Measurements from ENCODE around the gene KCNH1. TPM values are rescaled to one million over a fixed set of nuclear protein-coding genes. Genes with fewer than 3 reads are reported as not detected.

KCNH1 gene
- total and polyA plus RNA-seq, 10 of the 15 experiments (the other 5 are each of a cell fraction or from before 2014, with no cell fraction given) = 0.02 to 0.04 (median 0.04) TPM; not detected in 7

GRCh38 chr1:211133836-211134669, at the start of gene KCNH1 (continued):
- TF ChIP-seq PRDM15 (CRISPR knock-in tag; IDR thresholded peaks at IDR 0.05) = no peak
- peak; percentile 95 for TF ChIP-seq SMARCA5 (IDR thresholded peaks at IDR 0.05)
- no peak for TF ChIP-seq MTA3 (IDR thresholded peaks at IDR 0.05; ENCODE audit: borderline replicate concordance, low read length)
- TF ChIP-seq SREBF2 (IDR thresholded peaks at IDR 0.05; ENCODE audit: low read length) = no peak
- TF ChIP-seq ASH2L (IDR thresholded peaks at IDR 0.05; ENCODE audit: borderline replicate concordance, low read depth) = no peak
- no peak for TF ChIP-seq CBFB (IDR thresholded peaks at IDR 0.05; ENCODE audit: low read depth)
- no peak for TF ChIP-seq CHD2 (IDR thresholded peaks at IDR 0.05; ENCODE audit: borderline replicate concordance, low read depth, low read length)
- TF ChIP-seq YBX1 (IDR thresholded peaks at IDR 0.05) = no peak
- no peak for TF ChIP-seq EP300 (IDR thresholded peaks at IDR 0.05; ENCODE audit: borderline replicate concordance in 1 of 2, control insufficient read depth in 1 of 2, low read depth in 2 of 2, low read length in 2 of 2)
- TF ChIP-seq MAX (IDR thresholded peaks at IDR 0.05; ENCODE audit: low read depth, low read length) = no peak
- TF ChIP-seq PML (IDR thresholded peaks at IDR 0.05; ENCODE audit: low read length) = no peak
- no peak for TF ChIP-seq ATF7 (IDR thresholded peaks at IDR 0.05; ENCODE audit: low read depth)
- TF ChIP-seq BCL11A (IDR thresholded peaks at IDR 0.05; ENCODE audit: low read depth, low read length) = no peak
- no peak for TF ChIP-seq ZBTB4 (CRISPR knock-in tag; IDR thresholded peaks at IDR 0.05)
- TF ChIP-seq LARP7 (IDR thresholded peaks at IDR 0.05) = peak; percentile 91
- TF ChIP-seq JUNB (IDR thresholded peaks at IDR 0.05) = no peak
- no peak for TF ChIP-seq ZNF274 (IDR thresholded peaks at IDR 0.05; ENCODE audit: insufficient read depth, insufficient read length)
- TF ChIP-seq SREBF1 (IDR thresholded peaks at IDR 0.05; ENCODE audit: low read length) = no peak
- TF ChIP-seq POLR2AphosphoS5 (IDR thresholded peaks at IDR 0.05; ENCODE audit: low read length) = no peak
- no peak for TF ChIP-seq FOXM1 (IDR thresholded peaks at IDR 0.05; ENCODE audit: low read depth, low read length)
- TF ChIP-seq RFX5 (IDR thresholded peaks at IDR 0.05; ENCODE audit: low read depth, low read length) = no peak
- no peak for TF ChIP-seq HDGF (IDR thresholded peaks at IDR 0.05)

Data from GM12878 (cell line).